Tibial nerve (tissue), 4 donors: ENCODE results near the gene LAMB4. TPM values are rescaled to one million over a fixed set of nuclear protein-coding genes. Genes with fewer than 3 reads are reported as not detected.

ENCODE experiments used
- DNase-seq, 2 donors: peaks; one replicate each; pipeline ENCODE4 v3.0.0-alpha.2; 2019; ENCODE audit warnings: low spot score in 2 of 2
- H3K27ac ChIP-seq, 4 donors: fragments of 200-600 bp; sonication (generic) in 3 of 4; one replicate each; pipeline ENCODE4 v1.5.1; 2017 to 2019; ENCODE audit warnings: mild to moderate bottlenecking in 1 of 4
- H3K27me3 ChIP-seq, 2 donors: fragments of 200-600 bp; sonication (generic) in 1 of 2; one replicate each; pipeline versions ENCODE4 v1.5.1 to v1.6.0; 2017 to 2019
- H3K36me3 ChIP-seq, 3 donors: fragments of 200-600 bp; sonication (generic); one replicate each; pipeline ENCODE4 v1.5.1; 2018 to 2019
- H3K4me1 ChIP-seq, 4 donors: fragments of 200-600 bp; sonication (generic) in 3 of 4; one replicate each; pipeline ENCODE4 v1.5.1; 2017 to 2019
- H3K4me3 ChIP-seq, 4 donors: fragments of 200-600 bp; sonication (generic) in 3 of 4; one replicate each; pipeline ENCODE4 v1.5.1; 2017 to 2019; ENCODE audit warnings: mild to moderate bottlenecking in 1 of 4, moderate library complexity in 1 of 4
- H3K9me3 ChIP-seq, 4 donors: fragments of 200-600 bp; sonication (generic) in 3 of 4; one replicate each; pipeline ENCODE4 v1.5.1; 2017 to 2019
- EP300 ChIP-seq, 2 donors: sonication (generic); formaldehyde crosslinking; IDR thresholded peaks; one replicate each; pipeline ENCODE4 v1.6.1; 2017; ENCODE audit warnings: antibody characterized with exemption in 2 of 2, mild to moderate bottlenecking in 1 of 2
- POLR2A ChIP-seq, 2 donors: fragments of 450-650 bp; IDR thresholded peaks; one replicate each; pipeline ENCODE4 v1.6.1; 2017; ENCODE audit warnings: antibody characterized with exemption in 2 of 2, mild to moderate bottlenecking in 2 of 2, moderate library complexity in 2 of 2
- WGBS, 2 donors: methylation state at CpG; one replicate each; pipeline ENCODE4 v1.1.5; 2018; 5-methylcytosine and 5-hydroxymethylcytosine counted together
- total RNA-seq, 4 donors: library from RNA; depleted of rRNA; stranded (reverse); fragments of >200 nt; gene quantifications; one replicate each; pipeline ENCODE4 v1.1.0, GENCODE V29; 2016
- TF ChIP-seq, protein P1 (sequence below), 5 experiments: fragments of 200-600 bp in 3 of 5; fragments of 450-650 bp in 2 of 5; sonication (generic) in 3 of 5; IDR thresholded peaks; one replicate each; pipeline ENCODE4 v1.5.1; 2016 to 2019; ENCODE audit warnings: antibody characterized with exemption in 5 of 5, mild to moderate bottlenecking in 3 of 5, moderate library complexity in 2 of 5

The LAMB4 gene
- total RNA-seq, 4 donors from 2014 or later: 0.22 to 1.2 (median 0.42) TPM; not detected in 1

DNA sequence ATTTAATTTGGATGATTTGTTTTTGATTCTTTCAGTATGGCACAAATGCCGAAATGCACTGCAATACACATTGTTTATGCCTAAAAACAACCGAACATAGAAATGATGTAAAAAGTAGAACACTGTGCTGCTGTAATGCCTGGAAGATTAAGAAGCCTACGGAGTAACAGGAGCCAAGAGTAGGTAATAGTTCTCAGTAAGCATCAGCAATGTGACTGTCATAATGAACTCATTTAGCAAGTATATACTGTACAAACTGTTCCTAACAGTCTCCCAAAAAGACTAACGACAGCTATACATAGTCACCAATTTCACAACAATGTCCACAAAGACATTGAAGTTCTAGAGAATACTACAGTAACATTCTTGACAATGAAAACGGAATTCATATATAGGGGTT is 19.0 kb upstream of the LAMB4 start:
- 56 to 69% methylated on average over 5 of the region's 5 CpGs for WGBS, 2 donors
- no peak overlapping the region for H3K4me3 ChIP-seq
- no peaks in the 10 kb centered on the region for H3K27me3 ChIP-seq
- no peak for DNase-seq
- H3K9me3 ChIP-seq: no peaks in the 10 kb centered on the region
- H3K36me3 ChIP-seq: no peaks in the 10 kb centered on the region
- TF ChIP-seq POLR2A (IDR thresholded peaks at IDR 0.05) (no peak), EP300 (IDR thresholded peaks at IDR 0.05) (no peak)
- TF ChIP-seq, protein P1, sequence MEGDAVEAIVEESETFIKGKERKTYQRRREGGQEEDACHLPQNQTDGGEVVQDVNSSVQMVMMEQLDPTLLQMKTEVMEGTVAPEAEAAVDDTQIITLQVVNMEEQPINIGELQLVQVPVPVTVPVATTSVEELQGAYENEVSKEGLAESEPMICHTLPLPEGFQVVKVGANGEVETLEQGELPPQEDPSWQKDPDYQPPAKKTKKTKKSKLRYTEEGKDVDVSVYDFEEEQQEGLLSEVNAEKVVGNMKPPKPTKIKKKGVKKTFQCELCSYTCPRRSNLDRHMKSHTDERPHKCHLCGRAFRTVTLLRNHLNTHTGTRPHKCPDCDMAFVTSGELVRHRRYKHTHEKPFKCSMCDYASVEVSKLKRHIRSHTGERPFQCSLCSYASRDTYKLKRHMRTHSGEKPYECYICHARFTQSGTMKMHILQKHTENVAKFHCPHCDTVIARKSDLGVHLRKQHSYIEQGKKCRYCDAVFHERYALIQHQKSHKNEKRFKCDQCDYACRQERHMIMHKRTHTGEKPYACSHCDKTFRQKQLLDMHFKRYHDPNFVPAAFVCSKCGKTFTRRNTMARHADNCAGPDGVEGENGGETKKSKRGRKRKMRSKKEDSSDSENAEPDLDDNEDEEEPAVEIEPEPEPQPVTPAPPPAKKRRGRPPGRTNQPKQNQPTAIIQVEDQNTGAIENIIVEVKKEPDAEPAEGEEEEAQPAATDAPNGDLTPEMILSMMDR (IDR thresholded peaks at IDR 0.05): no peak
- H3K27ac ChIP-seq: no peak overlapping the region
- H3K4me1 ChIP-seq: peaks cover 0 to 7% (median 0%) of the 10 kb centered on the region in 4 donors

DNA sequence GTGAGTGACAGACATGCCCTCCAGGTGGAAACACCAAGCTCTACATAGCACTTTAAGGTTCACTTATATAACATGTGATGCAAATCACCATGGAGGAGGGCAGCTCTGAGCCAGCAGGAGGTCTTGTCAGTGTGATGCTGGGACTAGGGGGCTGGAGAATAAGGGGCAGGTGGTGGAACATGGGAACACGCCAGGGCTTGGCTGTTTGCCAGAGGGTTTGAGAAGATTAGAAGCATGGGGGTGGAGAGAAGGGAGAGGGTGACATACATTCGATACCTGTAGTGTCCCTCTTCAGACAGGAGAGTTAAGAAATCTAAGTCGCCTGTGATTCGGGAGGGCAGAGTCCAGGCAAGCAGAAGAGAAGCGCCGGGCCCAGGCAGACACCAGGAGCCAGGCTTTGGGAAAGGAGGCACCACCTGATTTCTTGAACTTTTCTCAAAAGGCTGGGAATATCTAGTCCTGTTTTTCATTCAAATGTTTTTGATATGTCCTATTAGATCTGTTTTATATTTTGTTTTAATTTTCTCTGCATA is 16.9 kb upstream of the LAMB4 start:
- Histone ChIP-seq H3K4me3 (no peak overlapping the region), H3K36me3 (no peaks in the 10 kb centered on the region), H3K9me3 (no peaks in the 10 kb centered on the region), H3K27me3 (no peaks in the 10 kb centered on the region), H3K4me1 (peaks cover 0 to 7% (median 0%) of the 10 kb centered on the region in 4 donors), H3K27ac (no peak overlapping the region)
- no peak for DNase-seq
- 83% methylated on average over 6 of the region's 6 CpGs for WGBS, 2 donors
- TF ChIP-seq POLR2A (IDR thresholded peaks at IDR 0.05): no peak
- no peak for TF ChIP-seq EP300 (IDR thresholded peaks at IDR 0.05)

DNA sequence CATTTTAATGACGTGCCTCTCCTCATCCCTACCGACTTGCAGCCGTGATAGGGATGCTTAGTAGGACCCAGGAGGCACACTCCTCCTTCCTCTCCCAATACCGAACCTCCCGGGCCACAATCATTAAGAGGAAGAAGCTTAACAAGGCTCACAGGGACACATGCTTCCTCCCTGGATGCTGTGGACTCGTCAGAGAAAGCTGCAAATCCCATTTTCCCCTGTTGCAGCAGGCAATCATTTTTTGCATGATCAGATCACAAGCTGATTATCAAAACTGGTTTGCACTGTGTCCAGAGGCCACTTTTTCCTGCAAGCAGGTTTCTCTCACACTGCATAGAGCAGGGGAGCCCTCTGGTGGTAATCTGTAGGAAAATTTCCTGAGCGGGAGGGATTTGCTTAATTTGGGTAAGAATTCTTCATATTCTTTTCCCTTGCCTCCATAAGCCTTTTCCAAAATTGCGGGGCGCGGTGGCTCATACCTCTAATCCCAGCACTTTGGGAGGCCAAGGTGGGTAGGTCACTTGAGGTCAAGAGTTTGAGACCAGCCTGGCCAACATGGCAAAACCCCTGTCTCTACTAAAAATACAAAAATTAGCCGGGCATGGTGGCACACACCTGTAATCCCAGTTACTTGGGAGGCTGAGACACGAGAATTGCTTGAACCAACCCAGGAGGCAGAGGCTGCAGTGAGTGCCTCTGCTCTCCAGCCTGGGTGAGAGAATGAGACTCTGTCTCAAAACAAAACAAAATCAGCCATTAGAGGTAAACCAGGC is 16.1 kb upstream of the LAMB4 start:
- no peaks in the 10 kb centered on the region for H3K27me3 ChIP-seq
- TF ChIP-seq EP300 (IDR thresholded peaks at IDR 0.05) (peak in 1 of 2 donors; percentile 43), POLR2A (IDR thresholded peaks at IDR 0.05) (no peak)
- TF ChIP-seq, protein P1 (IDR thresholded peaks at IDR 0.05): peak; percentile 87 to 91 (median 90)
- DNase-seq: peak; percentile 19 to 71
- H3K4me1 ChIP-seq: peaks cover 0 to 7% (median 0%) of the 10 kb centered on the region in 4 donors
- no peaks in the 10 kb centered on the region for H3K9me3 ChIP-seq
- WGBS, 2 donors: 11 to 12% methylated on average over 12 of the region's 12 CpGs
- peak overlapping the region in 1 of 4 donors; percentile 18 for H3K4me3 ChIP-seq
- no peak overlapping the region for H3K27ac ChIP-seq
- no peaks in the 10 kb centered on the region for H3K36me3 ChIP-seq

DNA sequence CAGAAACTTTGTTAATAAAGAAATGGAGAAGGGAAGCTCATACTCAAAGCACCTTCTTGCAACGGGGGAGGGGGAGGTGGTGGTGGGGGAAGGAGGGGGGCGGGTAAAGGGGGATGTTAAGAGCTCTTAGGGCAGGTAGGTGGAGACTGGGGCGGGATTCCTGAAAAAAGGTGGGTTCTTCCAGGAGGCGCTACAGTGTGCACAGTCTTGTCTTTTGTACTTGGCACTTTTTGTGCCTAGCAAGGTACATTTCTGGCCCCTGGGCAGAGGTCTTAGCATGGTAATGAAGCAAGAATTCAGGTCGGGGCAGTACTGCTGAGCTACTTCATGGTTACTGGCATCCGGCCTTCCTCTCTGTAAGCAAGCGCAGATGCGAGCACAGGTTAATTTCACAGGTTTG is 15.2 kb upstream of the LAMB4 start:
- H3K4me1 ChIP-seq: peaks cover 0 to 7% (median 0%) of the 10 kb centered on the region in 4 donors
- no peak for TF ChIP-seq POLR2A (IDR thresholded peaks at IDR 0.05)
- no peak for TF ChIP-seq EP300 (IDR thresholded peaks at IDR 0.05)
- TF ChIP-seq, protein P1 (IDR thresholded peaks at IDR 0.05): no peak
- H3K4me3 ChIP-seq: no peak overlapping the region
- 82 to 83% methylated on average over 8 of the region's 8 CpGs for WGBS, 2 donors
- no peak overlapping the region for H3K27ac ChIP-seq
- H3K36me3 ChIP-seq: no peaks in the 10 kb centered on the region
- no peaks in the 10 kb centered on the region for H3K9me3 ChIP-seq
- DNase-seq: no peak
- H3K27me3 ChIP-seq: no peaks in the 10 kb centered on the region

DNA sequence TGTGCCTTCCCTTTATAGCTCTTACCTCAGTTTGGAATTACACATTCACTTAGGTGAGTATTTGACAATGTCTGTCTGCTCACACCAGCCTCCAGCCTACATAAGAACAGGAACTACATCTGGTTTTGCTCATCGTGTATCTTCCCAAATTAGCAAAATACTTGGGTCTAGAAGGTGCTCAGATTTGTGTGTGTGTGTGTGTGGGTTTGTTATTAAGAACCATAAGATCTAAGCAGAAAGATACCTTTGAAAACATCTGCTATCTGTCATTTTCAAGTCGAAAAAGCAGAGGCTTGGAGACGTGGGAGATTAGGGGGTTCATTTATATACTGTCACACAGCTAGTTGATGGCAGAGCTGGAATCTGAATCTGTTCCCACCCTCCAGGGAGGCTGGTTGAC is 14.8 kb upstream of the LAMB4 start:
- Histone ChIP-seq H3K4me1 (peaks cover 0 to 7% (median 0%) of the 10 kb centered on the region in 4 donors), H3K4me3 (no peak overlapping the region), H3K27me3 (no peaks in the 10 kb centered on the region), H3K36me3 (no peaks in the 10 kb centered on the region), H3K9me3 (no peaks in the 10 kb centered on the region), H3K27ac (no peak overlapping the region)
- DNase-seq: no peak
- 51 to 67% methylated on average over 3 of the region's 3 CpGs for WGBS, 2 donors
- TF ChIP-seq EP300 (IDR thresholded peaks at IDR 0.05) (no peak), POLR2A (IDR thresholded peaks at IDR 0.05) (no peak)
- TF ChIP-seq, protein P1 (IDR thresholded peaks at IDR 0.05): no peak
